Fibroblast of skin of left biceps (primary cell): ENCODE measurements around the gene ACAD11.
A peak's percentile ranks its signal among the peaks of the same experiment; 100 is the strongest.
"Not testable (repeated sequence)": the region's sequence is repeated elsewhere in the genome, so short reads cannot be mapped to it uniquely, and the experiment has no call there.

Experiments used
- DNase-seq, 2 experiments: peaks; one replicate each; pipeline ENCODE4 v3.0.0-alpha.2; 2013; ENCODE audit warnings: low read depth in 2 of 2

The ACAD11 gene

DNA sequence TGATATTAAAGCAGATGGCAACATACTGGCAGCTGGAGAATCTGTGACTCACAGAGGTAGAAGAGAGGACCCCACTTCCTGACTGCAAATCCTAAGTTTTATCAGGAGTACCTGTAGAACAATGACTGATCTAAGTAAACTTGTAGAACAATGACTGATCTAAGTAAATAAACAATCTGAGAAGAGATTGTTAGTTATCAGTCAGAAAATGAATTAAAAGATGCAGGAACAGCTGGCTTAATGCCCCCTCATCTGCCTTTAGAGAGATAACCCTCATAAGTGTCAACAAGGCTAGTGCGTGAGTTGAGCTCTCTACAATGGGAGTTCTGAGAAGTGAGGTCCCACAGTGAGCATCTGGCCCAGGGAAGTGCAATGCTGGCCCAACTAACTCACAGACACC, 14.6 kb downstream of the ACAD11 start:
- no peak for DNase-seq

DNA sequence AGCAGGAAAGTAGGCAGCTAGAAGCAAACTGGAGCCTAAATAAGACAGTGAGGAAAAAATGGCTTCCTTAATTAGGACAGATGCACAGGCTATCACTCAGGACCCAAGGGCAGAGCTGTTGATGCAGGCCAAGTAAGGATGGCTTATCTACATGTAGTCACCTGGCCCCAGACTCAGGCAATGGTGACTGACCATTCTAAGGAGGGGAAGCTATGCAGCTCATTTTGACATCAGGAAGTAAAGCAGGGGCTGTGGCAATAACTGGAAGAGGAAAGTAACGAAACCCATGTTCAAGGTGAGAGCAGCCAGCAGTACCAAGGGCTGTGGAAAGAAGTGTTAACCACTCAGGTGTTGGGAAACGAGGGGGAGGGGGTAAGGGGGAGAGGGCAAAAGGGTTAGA, 16.2 kb downstream of the ACAD11 start:
- no peak for DNase-seq

DNA sequence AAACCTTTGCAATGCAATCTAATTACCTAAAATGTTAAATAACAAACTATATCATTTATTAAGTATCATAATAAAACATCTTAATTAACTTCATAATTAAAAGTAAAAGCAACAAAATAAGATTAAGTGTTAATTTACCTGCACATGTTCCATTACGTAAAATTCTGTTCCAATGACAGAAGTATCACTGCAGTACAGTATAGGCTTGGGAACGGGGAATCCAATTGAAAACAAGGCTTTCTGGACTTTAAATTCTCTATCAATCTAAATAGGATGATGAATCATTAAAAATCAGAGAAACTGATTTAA, 17.1 kb downstream of the ACAD11 start:
- no peak for DNase-seq

DNA sequence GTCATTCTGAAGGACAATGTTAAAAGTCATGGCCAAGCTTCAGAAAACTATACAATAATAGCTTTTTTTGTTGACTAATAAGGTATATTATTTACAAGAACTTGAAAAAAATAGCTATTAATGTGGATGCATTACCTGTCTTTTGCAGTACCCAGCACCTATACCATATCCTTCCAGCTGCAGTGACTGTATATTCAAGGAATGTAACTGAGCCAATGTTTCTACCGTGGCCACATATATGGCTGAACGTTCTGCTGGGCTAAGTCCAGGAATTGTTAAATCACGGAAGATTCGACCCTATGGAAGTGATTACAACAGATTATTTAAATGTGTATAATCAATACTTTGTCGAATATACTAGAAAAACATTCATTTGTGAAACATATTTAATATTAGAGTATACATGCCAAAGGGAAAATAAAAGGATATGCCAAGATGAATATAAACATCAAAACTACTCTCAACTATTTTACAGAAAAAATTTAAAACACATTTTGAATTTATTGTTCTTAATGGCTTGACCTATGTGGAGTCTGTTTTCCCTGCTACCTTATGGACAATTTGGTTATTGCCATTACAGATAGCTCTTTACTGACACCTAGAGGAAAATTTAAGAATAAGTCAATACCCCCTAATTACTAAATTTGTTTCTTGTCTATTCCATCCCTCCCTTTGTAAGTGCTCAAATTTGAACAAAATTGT, 17.6 kb downstream of the ACAD11 start:
- no peak for DNase-seq

DNA sequence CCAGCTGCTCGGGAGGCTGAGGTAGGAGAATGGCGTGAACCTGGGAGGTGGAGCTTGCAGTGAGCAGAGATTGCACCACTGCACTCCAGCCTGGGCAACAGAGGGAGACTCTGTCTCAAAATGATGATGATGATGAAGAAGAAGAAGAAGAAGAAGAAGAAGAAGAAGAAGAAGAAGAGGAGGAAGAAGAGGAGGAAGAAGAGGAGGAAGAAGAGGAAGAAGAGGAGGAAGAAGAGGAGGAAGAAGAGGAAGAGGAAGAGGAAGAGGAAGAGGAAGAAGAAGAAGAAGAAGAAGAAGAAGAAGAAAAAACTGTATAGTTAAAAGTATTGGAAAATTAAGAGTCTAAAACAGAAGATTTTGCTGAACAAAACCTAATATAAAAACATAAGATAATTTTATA, 18.2 kb downstream of the ACAD11 start:
- DNase-seq = not testable (repeated sequence)

DNA sequence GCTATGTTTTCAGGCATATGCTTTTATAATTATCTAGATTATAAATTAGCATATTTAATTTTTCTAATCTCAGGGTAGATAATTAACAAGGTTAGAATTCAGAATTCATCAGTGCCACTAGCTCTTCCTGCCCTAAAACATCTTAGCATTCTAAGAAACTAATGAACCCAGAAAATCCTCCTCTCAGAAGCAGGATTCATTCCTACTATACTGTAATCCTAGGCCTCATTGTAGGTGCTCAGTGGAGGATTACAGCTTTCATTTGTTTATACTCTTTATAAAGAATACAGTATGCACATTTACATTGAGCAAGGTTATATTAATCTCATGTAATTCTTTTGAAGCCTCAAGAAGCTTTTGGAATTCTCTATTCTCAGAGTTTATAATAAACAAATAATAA, 20.9 kb downstream of the ACAD11 start:
- DNase-seq = no peak

DNA sequence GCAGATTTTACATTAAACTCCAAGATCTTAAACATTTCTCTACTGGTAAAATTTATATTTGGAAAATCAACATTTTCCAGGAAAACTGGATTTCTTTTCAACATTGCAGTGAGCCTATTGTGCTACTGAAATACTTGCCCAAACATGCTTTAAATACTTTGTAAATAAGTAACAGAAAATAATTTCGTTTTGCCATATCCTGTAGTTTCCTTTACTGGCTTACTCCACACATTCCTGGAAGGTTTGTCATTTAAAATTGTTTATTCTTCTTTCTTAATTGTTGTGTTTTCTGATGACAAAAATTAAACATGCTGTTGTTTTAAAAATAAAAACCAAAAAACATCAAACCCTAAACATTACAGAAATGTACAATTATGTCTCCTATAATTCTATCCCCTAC, 22.0 kb downstream of the ACAD11 start:
- DNase-seq = no peak

DNA sequence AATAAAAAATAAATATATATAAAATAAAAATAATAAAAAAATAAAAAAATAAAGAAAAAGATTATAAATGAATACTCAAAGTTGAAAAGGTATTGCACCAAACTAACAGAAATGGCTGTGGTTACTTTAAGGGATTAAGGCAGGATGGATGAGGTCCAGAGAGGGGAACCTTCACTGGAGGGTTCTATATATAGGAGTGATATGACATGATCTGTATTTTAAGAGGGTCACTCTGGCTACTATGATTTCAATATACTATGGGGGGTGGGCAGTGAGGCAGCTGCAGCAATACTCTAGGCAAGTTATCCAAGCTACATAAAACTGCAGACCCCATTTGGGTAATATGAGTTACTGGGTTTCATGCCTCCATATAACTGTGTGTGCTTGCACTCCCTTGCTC, 24.6 kb downstream of the ACAD11 start:
- DNase-seq = no peak

DNA sequence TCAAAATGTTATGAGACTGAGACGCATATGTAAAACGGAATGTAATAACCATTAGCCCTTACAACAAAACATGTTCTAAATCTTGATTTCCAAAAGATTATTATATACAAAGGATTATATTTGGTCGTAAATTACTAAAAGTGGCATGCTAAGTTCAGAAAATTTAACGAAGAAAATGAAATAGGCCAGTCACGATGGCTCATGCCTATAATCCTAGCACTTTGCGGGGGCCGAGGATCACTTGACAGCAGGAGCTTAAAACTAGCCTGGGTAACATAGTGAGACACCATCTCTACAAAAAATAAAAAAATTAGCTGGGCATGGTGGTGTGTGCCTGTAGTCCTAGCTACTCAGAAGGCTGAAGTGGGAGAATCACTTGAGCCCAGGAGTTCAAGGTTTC, 29.0 kb downstream of the ACAD11 start:
- DNase-seq = no peak

DNA sequence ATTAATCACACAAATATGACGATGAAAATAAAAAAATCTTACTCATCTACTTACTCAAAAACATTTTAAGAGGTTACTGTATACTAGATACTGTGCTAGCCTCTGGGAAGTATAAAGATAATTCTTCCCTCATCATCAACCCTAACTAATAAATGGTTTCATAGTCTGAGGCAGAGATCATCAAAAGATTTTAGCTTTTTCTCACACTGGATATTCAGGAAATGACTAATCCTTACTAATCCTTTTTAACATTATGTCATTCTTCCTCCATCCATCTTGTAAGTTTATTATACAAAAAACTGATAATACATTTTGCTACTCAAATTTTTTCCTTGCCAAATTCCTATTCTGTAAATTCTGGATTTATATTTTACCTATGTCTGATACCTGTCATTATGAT, 29.7 kb downstream of the ACAD11 start:
- peak; percentile 23 to 32 for DNase-seq

DNA sequence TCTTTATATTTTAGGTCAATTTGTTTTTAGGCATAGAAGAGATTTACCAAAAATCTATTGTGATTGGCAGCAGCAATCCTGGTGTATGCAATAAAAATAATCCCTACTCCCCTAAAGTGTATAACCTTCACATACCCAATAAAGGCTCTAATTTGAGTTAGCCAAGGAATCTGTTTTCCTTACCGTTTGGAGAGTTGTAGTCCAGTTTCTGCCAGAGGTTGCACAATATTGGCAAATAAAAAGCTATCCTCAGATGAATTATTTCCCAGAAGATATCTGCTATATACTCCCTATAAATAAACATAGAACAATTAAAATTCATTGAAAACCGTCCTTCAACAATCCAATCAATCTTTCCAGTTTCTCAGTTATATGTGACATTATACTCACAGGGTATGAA, 31.5 kb downstream of the ACAD11 start:
- no peak for DNase-seq

DNA sequence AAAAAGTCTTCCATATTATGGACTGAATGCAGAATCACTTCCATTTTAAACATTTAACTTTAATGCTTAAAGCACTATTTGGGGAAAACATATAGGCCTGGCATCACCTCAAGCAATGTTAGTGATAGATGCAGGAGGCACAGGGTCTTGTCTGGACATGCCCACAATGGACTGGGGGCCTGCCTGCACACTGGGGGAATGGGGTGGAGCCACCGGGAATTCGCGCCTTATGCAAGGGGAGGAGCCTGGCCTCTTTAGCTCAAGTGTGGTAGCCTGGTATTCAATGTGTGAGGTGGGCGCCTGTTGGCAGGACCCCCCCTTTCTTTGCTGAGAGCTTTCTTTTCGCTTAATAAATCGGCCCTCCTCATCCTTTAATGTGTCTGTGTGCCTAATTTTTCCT, 32.7 kb downstream of the ACAD11 start:
- DNase-seq = no peak

DNA sequence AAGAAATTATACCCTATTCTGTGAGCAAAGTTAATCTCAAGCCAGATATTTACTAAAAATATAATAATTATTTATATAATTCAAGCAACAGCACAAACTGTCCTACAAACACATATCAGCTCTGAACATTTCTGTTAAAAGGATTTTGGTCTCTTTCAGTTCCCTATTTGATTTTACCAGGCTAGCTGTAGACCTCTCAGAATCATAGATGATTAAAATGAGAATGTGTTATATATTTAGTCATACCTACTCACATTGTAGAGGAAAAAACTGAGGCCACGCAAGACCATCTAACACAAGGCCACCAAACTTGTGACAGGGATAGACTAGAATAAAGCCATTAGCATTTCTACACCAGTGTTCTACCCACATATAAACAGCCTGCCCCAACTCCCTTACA, 34.0 kb downstream of the ACAD11 start:
- DNase-seq = no peak

DNA sequence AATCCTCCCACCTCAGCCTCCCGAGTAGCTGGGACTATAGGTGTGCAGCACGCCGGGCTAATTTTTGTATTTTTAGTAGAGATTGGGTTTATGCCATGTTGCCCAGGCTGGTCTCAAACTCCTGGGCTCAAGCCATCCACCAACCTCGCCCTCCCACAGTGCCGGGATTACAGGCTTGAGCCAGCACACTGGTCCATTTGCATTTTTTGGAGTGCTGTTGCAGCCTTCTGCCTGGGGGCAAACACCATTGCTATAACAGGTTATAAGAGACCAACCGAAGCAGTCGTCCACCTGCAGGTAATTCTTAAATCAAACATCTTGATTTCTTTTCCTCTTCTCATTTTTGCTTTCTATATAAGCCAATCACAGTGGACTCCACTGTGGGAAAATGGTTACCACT, 34.8 kb downstream of the ACAD11 start:
- DNase-seq = no peak

DNA sequence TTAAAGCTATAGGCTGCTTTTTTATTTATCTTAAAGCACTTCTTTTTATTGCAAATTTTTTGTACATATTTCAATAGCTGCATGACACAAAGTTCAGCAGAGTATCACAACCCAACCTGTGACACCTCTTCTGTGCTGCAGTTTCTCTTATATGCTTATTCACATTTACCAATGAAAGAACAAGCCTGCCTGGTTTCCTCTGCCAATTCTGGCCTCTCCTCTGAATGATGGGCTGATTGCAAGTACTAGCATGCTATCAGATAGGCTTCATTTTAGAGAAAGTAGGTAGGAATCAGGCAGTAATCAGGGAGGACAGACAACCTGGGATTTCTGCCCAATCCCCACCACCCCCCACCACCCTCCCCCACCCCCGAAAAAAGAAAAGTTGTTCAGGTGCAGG, 36.0 kb downstream of the ACAD11 start:
- DNase-seq = no peak

DNA sequence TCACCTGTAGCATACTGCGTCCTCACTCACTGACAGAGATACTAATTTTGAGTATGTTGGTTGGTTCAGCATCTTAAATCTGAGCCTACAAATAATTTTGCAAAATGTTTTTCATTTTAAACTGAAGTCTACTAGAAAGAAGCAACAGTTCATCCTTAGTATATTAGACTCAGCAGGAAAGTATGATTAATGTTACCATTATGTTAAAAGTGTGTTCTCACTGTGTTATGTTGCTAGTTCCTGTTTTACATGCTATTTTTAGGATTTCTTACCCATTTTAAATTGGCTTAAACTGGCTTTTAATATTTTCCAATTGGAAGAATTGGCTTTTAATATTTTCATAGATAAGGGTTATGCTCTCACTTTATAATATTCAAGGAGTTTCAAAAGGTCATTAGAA, 36.8 kb downstream of the ACAD11 start:
- DNase-seq = no peak

DNA sequence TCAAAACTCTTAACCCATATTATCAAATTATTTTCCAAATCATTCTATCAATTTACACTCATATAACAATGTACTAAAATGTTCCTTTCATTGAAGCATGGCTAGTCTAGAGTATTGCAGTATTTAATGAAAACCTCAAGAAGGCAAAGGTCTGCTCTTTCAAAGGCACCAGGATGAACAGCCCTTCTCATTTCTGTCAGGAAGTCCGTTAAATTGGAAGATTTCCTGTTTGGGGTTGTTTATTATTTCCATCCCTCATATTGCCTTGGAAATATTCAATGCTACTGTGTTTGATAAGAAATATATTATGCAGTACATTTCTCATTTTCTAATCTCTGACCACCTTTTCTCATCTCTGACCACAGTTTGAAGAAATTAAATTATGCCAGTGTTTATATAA, 37.5 kb downstream of the ACAD11 start:
- no peak for DNase-seq

DNA sequence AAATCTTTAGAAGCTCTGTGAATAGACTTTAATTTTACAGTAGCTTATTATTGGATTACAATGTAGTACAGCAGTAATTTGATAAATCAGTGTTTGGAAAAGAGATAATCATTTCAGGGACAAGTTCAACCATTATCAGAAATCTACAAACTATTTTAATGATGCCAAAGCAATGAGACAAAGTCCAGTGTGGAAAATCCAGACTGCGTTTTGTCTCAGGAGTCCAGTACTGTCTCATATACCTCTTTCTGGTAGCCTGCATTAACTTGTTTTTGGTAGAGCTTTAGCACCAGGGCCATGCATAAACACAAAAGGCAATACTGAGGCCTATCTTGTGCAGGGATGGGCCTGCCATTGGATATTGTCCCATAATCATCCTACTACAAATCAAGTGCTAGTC, 42.8 kb downstream of the ACAD11 start:
- no peak for DNase-seq

DNA sequence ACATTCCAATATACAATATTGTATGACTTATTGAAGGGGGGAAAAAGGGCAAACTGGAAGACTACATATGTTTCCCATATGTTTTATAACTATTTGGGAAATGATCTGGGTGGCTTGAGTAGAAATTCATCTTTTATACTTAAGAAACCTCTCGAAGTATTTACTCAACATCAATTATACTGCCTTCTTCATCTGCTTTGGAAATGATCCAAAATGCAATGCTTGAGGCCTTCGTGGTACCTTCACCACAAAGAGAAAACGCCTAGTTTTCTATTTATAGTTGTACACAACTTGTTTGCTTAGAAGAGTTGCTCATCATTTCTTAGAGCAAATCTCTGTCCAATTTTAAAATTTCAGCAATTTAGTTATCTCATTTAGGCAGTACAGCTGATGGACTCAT, 43.7 kb downstream of the ACAD11 start:
- DNase-seq = peak in 1 of 2 experiments; percentile 58

DNA sequence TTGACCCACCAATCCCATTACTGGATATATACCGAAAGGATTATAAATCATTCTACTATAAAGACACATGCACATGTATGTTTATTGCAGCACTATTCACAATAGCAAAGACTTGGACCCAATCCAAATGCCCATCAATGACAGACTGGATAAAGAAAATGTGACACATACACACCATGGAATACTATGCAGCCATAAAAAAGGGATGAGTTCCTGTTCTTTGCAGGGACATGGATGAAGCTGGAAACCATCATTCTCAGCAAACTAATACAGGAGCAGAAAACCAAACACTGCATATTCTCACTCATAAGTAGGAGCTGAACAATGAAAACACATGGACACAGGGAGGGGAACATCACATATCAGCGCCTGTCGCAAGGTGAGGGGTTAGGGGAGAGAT, 44.3 kb downstream of the ACAD11 start:
- DNase-seq = not testable (repeated sequence)

DNA sequence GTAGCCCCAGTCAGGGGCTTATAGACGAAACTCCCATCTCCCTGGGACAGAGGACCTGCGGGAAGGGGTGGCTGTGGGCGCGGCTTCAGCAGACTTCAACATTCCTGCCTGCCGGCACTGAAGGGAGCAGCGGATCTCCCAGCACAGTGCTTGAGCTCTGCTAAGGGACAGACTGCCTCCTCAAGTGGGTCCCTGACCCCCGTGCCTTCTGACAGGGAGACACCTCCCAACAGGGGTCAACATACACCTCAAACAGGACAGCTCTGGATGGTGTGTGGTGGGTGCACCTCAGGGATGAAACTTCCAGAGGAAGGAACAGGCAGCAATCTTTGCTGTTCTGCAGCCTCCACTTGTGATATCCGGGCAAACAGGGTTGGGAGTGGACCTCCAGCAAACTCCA, 53.0 kb downstream of the ACAD11 start:
- DNase-seq = not testable (repeated sequence)

DNA sequence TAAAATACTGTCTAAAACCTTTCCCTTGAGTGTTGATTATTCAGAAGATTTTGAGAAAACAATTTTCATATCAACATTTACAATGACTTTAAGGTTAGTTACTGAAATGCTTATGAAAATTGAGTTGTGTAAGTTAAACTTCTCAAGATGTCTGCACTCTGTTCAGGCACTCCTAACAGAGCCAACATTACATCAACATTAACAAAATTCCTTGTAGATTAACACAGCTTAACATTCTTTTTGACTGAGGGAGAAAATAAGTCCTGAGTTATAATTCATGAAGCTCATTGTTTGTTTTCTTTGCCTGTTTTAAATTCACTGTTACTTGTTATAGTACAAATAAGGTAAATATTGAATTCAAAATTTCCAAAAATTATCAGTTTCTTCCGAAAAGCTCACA, 53.5 kb downstream of the ACAD11 start:
- peak; percentile 19 to 26 for DNase-seq

DNA sequence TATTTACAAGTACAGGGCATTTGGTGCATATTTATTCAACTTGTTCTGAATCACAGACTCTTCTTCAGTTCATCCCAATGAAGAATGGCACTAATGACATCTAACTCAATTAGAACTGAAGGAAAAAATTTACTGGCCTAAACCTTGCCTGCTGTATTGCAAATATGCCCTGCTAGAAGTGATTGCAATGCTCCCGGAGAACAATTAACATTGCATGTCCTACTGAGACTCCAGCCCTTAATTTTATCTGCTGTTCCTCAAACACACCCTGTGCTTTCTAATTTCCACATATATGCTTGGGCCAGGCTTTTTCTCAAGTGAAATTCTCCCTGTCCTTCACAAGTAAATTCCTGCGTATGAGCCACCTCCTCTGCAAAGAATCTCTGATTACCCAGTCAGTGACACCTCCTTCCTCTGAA, 54.2 kb downstream of the ACAD11 start:
- no peak for DNase-seq

DNA sequence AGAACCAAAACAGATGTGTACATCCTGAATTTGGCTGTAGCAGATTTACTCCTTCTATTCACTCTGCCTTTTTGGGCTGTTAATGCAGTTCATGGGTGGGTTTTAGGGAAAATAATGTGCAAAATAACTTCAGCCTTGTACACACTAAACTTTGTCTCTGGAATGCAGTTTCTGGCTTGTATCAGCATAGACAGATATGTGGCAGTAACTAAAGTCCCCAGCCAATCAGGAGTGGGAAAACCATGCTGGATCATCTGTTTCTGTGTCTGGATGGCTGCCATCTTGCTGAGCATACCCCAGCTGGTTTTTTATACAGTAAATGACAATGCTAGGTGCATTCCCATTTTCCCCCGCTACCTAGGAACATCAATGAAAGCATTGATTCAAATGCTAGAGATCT, 59.0 kb downstream of the ACAD11 start:
- not testable (repeated sequence) for DNase-seq

DNA sequence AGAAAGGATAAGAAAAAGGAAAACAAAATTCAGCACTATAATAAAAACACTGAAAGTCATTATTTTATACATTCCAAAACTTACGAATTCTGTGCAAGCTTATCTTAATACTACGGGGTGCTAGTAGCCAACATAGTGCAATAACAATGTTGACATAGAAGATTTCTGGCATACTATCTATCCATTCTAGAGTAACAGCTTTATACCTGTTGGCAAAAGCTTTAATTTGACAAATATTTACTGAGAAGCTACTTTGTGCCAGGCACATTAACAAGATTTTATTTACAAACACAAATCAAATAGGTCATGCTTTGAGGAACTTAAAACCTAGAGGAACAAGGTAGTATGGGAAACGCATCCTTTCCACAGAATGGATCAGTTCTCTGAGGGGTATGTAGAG, 61.4 kb downstream of the ACAD11 start:
- no peak for DNase-seq
